ENCODE measurements around the gene SNRPB2. TPM values are rescaled to one million over a fixed set of nuclear protein-coding genes. Genes with fewer than 3 reads are reported as not detected.

SNRPB2 gene
- 74.3 TPM for total RNA-seq
- polyA plus RNA-seq (ENCODE audit: insufficient read depth in 1 of 8, insufficient read length in 8 of 8, low replicate concordance in 1 of 8): 10 to 100 TPM; 66.6 to 96.6 (median 75.7) TPM
- long read RNA-seq, donor 1, transcript SNRPB2-202 (7 exons, 1,588 nt): major isoform, 8 of 15 reads
- long read RNA-seq, donor 1, transcript SNRPB2-201 (7 exons, 2,452 nt): minor isoform, 7 of 15 reads
- long read RNA-seq, donor 1, partial matches to known transcripts: 0 of 15 reads
- long read RNA-seq, donor 1, other reads (novel, unspliced or antisense): 0 of 15 reads
- long read RNA-seq, donor 2, partial matches to known transcripts: 0 of 7 reads
- long read RNA-seq, donor 2, other reads (novel, unspliced or antisense): 0 of 7 reads
- long read RNA-seq, donor 3, transcript SNRPB2-202 (7 exons, 1,588 nt): minor isoform, 7 of 41 reads
- long read RNA-seq, donor 3, transcript SNRPB2-201 (7 exons, 2,452 nt): major isoform, 18 of 41 reads
- long read RNA-seq, donor 3, partial matches to known transcripts: 13 of 41 reads
- long read RNA-seq, donor 3, other reads (novel, unspliced or antisense): 0 of 41 reads
- long read RNA-seq, donor 4, transcript SNRPB2-202 (7 exons, 1,588 nt): minor isoform, 10 of 50 reads
- long read RNA-seq, donor 4, transcript SNRPB2-201 (7 exons, 2,452 nt): major isoform, 11 of 50 reads
- long read RNA-seq, donor 4, partial matches to known transcripts: 29 of 50 reads
- long read RNA-seq, donor 4, other reads (novel, unspliced or antisense): 0 of 50 reads
- long read RNA-seq, donor 5, transcript SNRPB2-202 (7 exons, 1,588 nt): minor isoform, 35 of 217 reads
- long read RNA-seq, donor 5, transcript SNRPB2-201 (7 exons, 2,452 nt): major isoform, 53 of 217 reads
- long read RNA-seq, donor 5, partial matches to known transcripts: 125 of 217 reads
- long read RNA-seq, donor 5, other reads (novel, unspliced or antisense): 0 of 217 reads
- long read RNA-seq, donor 6, transcript SNRPB2-203 (3 exons, 540 nt): minor isoform, 6 of 146 reads
- long read RNA-seq, donor 6, transcript SNRPB2-202 (7 exons, 1,588 nt): minor isoform, 21 of 146 reads
- long read RNA-seq, donor 6, transcript SNRPB2-201 (7 exons, 2,452 nt): major isoform, 31 of 146 reads
- long read RNA-seq, donor 6, partial matches to known transcripts: 88 of 146 reads
- long read RNA-seq, donor 6, other reads (novel, unspliced or antisense): 0 of 146 reads
- long read RNA-seq, donor 7, transcript SNRPB2-201 (7 exons, 2,452 nt): minor isoform, 19 of 147 reads
- long read RNA-seq, donor 7, transcript SNRPB2-202 (7 exons, 1,588 nt): major isoform, 21 of 147 reads
- long read RNA-seq, donor 7, partial matches to known transcripts: 104 of 147 reads
- long read RNA-seq, donor 7, other reads (novel, unspliced or antisense): 0 of 147 reads
- long read RNA-seq, donor 8, transcript SNRPB2-203 (3 exons, 540 nt): minor isoform, 6 of 82 reads
- long read RNA-seq, donor 8, transcript SNRPB2-202 (7 exons, 1,588 nt): minor isoform, 10 of 82 reads
- long read RNA-seq, donor 8, transcript SNRPB2-201 (7 exons, 2,452 nt): major isoform, 11 of 82 reads
- long read RNA-seq, donor 8, partial matches to known transcripts: 55 of 82 reads
- long read RNA-seq, donor 8, other reads (novel, unspliced or antisense): 0 of 82 reads
- long read RNA-seq, donor 9, transcript SNRPB2-202 (7 exons, 1,588 nt): major isoform, 14 of 79 reads
- long read RNA-seq, donor 9, transcript SNRPB2-201 (7 exons, 2,452 nt): minor isoform, 11 of 79 reads
- long read RNA-seq, donor 9, partial matches to known transcripts: 50 of 79 reads
- long read RNA-seq, donor 9, other reads (novel, unspliced or antisense): 0 of 79 reads
- long read RNA-seq, donor 10, transcript SNRPB2-201 (7 exons, 2,452 nt): major isoform, 23 of 130 reads
- long read RNA-seq, donor 10, transcript SNRPB2-202 (7 exons, 1,588 nt): minor isoform, 22 of 130 reads
- long read RNA-seq, donor 10, transcript SNRPB2-203 (3 exons, 540 nt): minor isoform, 5 of 130 reads
- long read RNA-seq, donor 10, partial matches to known transcripts: 80 of 130 reads
- long read RNA-seq, donor 10, other reads (novel, unspliced or antisense): 0 of 130 reads
- long read RNA-seq, donor 11, transcript SNRPB2-201 (7 exons, 2,452 nt): minor isoform, 17 of 100 reads
- long read RNA-seq, donor 11, transcript SNRPB2-202 (7 exons, 1,588 nt): major isoform, 22 of 100 reads
- long read RNA-seq, donor 11, partial matches to known transcripts: 57 of 100 reads
- long read RNA-seq, donor 11, other reads (novel, unspliced or antisense): 0 of 100 reads

- peak; percentile 99 for DNase-seq
- Histone ChIP-seq H3K27me3 (ENCODE audit: control insufficient read depth, insufficient read depth, low read length) (peaks cover 6% of the 10 kb centered on the region), H3K4me3 (ENCODE audit: low read length) (peak within 1 kb of the TSS; percentile 82), H3K27ac (ENCODE audit: low read length) (peak within 1 kb of the TSS; percentile 83), H3K4me1 (ENCODE audit: control insufficient read depth, insufficient read depth, low read length) (peaks cover 9% of the 10 kb centered on the region), H3K9me3 (replicated peaks; ENCODE audit: control insufficient read depth, low read depth, low read length) (no peaks in the 10 kb centered on the region), H3K36me3 (ENCODE audit: control insufficient read depth, insufficient read depth, low read length) (peaks cover 20% of the 10 kb centered on the region)
- 5% methylated on average over 46 of the region's 57 CpGs for WGBS (ENCODE audit: insufficient coverage)
Observed at GRCh38 chr20:16729565-16730460, at the start of gene SNRPB2. SNRPB2 (plus strand) TSS chr20:16730026; CDS start chr20:16731703, 1,677 bp downstream.

GRCh38 chr20:16684416-16684815 is 45.4 kb upstream of the SNRPB2 start:
- Histone ChIP-seq H3K27ac (ENCODE audit: low read length) (no peak overlapping the region), H3K36me3 (ENCODE audit: control insufficient read depth, insufficient read depth, low read length) (no peaks in the 10 kb centered on the region), H3K4me3 (ENCODE audit: low read length) (no peak overlapping the region), H3K9me3 (replicated peaks; ENCODE audit: control insufficient read depth, low read depth, low read length) (no peaks in the 10 kb centered on the region), H3K27me3 (ENCODE audit: control insufficient read depth, insufficient read depth, low read length) (no peaks in the 10 kb centered on the region), H3K4me1 (ENCODE audit: control insufficient read depth, insufficient read depth, low read length) (peaks cover 8% of the 10 kb centered on the region)
- no CpG with 5 or more reads among the region's 2 CpGs for WGBS (ENCODE audit: insufficient coverage)
- DNase-seq: no peak

GRCh38 chr20:16689906-16690305 is 39.9 kb upstream of the SNRPB2 start:
- no peak for DNase-seq
- Histone ChIP-seq H3K4me3 (ENCODE audit: low read length) (no peak overlapping the region), H3K9me3 (replicated peaks; ENCODE audit: control insufficient read depth, low read depth, low read length) (no peaks in the 10 kb centered on the region), H3K27ac (ENCODE audit: low read length) (no peak overlapping the region), H3K27me3 (ENCODE audit: control insufficient read depth, insufficient read depth, low read length) (no peaks in the 10 kb centered on the region), H3K36me3 (ENCODE audit: control insufficient read depth, insufficient read depth, low read length) (no peaks in the 10 kb centered on the region), H3K4me1 (ENCODE audit: control insufficient read depth, insufficient read depth, low read length) (peaks cover 4% of the 10 kb centered on the region)
- WGBS (ENCODE audit: insufficient coverage): 86% methylated on average over 1 of the region's 3 CpGs

- no peak overlapping the region for H3K27ac ChIP-seq (ENCODE audit: low read length)
- no peaks in the 10 kb centered on the region for H3K36me3 ChIP-seq (ENCODE audit: control insufficient read depth, insufficient read depth, low read length)
- H3K9me3 ChIP-seq (replicated peaks; ENCODE audit: control insufficient read depth, low read depth, low read length): no peaks in the 10 kb centered on the region
- no peak for DNase-seq
- WGBS (ENCODE audit: insufficient coverage): no CpG with 5 or more reads among the region's 2 CpGs
- no peak overlapping the region for H3K4me3 ChIP-seq (ENCODE audit: low read length)
- H3K27me3 ChIP-seq (ENCODE audit: control insufficient read depth, insufficient read depth, low read length): no peaks in the 10 kb centered on the region
- H3K4me1 ChIP-seq (ENCODE audit: control insufficient read depth, insufficient read depth, low read length): peaks cover 4% of the 10 kb centered on the region
Observed at GRCh38 chr20:16691381-16691780, 38.4 kb upstream of the SNRPB2 start.

- H3K9me3 ChIP-seq (replicated peaks; ENCODE audit: control insufficient read depth, low read depth, low read length): no peaks in the 10 kb centered on the region
- no peaks in the 10 kb centered on the region for H3K36me3 ChIP-seq (ENCODE audit: control insufficient read depth, insufficient read depth, low read length)
- H3K4me1 ChIP-seq (ENCODE audit: control insufficient read depth, insufficient read depth, low read length): peaks cover 3% of the 10 kb centered on the region
- no CpG with 5 or more reads among the region's 2 CpGs for WGBS (ENCODE audit: insufficient coverage)
- no peak overlapping the region for H3K27ac ChIP-seq (ENCODE audit: low read length)
- no peak overlapping the region for H3K4me3 ChIP-seq (ENCODE audit: low read length)
- no peak for DNase-seq
- no peaks in the 10 kb centered on the region for H3K27me3 ChIP-seq (ENCODE audit: control insufficient read depth, insufficient read depth, low read length)
Observed at GRCh38 chr20:16692009-16692408, 37.8 kb upstream of the SNRPB2 start.

- Histone ChIP-seq H3K4me3 (ENCODE audit: low read length) (no peak overlapping the region), H3K9me3 (replicated peaks; ENCODE audit: control insufficient read depth, low read depth, low read length) (no peaks in the 10 kb centered on the region)
- peak; percentile 29 for DNase-seq
Observed at GRCh38 chr20:16692442-16692841, 37.4 kb upstream of the SNRPB2 start.

GRCh38 chr20:16693278-16693677 is 36.5 kb upstream of the SNRPB2 start:
- H3K36me3 ChIP-seq (ENCODE audit: control insufficient read depth, insufficient read depth, low read length): no peaks in the 10 kb centered on the region
- H3K4me1 ChIP-seq (ENCODE audit: control insufficient read depth, insufficient read depth, low read length): peaks cover 2% of the 10 kb centered on the region
- H3K9me3 ChIP-seq (replicated peaks; ENCODE audit: control insufficient read depth, low read depth, low read length): no peaks in the 10 kb centered on the region
- DNase-seq: no peak
- WGBS (ENCODE audit: insufficient coverage): no CpG with 5 or more reads among the region's 1 CpG
- H3K27ac ChIP-seq (ENCODE audit: low read length): no peak overlapping the region
- H3K27me3 ChIP-seq (ENCODE audit: control insufficient read depth, insufficient read depth, low read length): no peaks in the 10 kb centered on the region
- H3K4me3 ChIP-seq (ENCODE audit: low read length): no peak overlapping the region

More at GRCh38 chr20:16692442-16692841, 37.4 kb upstream of the SNRPB2 start:
- Histone ChIP-seq H3K27ac (ENCODE audit: low read length) (no peak overlapping the region), H3K36me3 (ENCODE audit: control insufficient read depth, insufficient read depth, low read length) (no peaks in the 10 kb centered on the region), H3K27me3 (ENCODE audit: control insufficient read depth, insufficient read depth, low read length) (no peaks in the 10 kb centered on the region), H3K4me1 (ENCODE audit: control insufficient read depth, insufficient read depth, low read length) (peaks cover 2% of the 10 kb centered on the region)

- peak; percentile 21 for DNase-seq
- H3K4me3 ChIP-seq (ENCODE audit: low read length): no peak overlapping the region
- H3K27me3 ChIP-seq (ENCODE audit: control insufficient read depth, insufficient read depth, low read length): no peaks in the 10 kb centered on the region
- no peak overlapping the region for H3K27ac ChIP-seq (ENCODE audit: low read length)
- H3K36me3 ChIP-seq (ENCODE audit: control insufficient read depth, insufficient read depth, low read length): no peaks in the 10 kb centered on the region
- peaks cover 2% of the 10 kb centered on the region for H3K4me1 ChIP-seq (ENCODE audit: control insufficient read depth, insufficient read depth, low read length)
- WGBS (ENCODE audit: insufficient coverage): 60% methylated on average over 1 of the region's 3 CpGs
- no peaks in the 10 kb centered on the region for H3K9me3 ChIP-seq (replicated peaks; ENCODE audit: control insufficient read depth, low read depth, low read length)
Observed at GRCh38 chr20:16694161-16694560, 35.7 kb upstream of the SNRPB2 start.

All from muscle of leg (tissue), 16 donors.